HG02678 (cell line): Measurements from ENCODE around the gene EMILIN3.
"Not testable (repeated sequence)": the region's sequence is repeated elsewhere in the genome, so short reads cannot be mapped to it uniquely, and the experiment has no call there.

Source experiments
- ATAC-seq: cut with Tn5 transposase; IDR thresholded peaks from one replicate; pipeline ENCODE4 v1.9.1; 2021; ENCODE audit warnings: mild to moderate bottlenecking, moderate library complexity; ENCODE audit not compliant: unreplicated experiment

EMILIN3 gene

GRCh38 chr20:41329435-41330342, 36.9 kb downstream of the EMILIN3 start:
- ATAC-seq, result peak; percentile 69

DNA sequence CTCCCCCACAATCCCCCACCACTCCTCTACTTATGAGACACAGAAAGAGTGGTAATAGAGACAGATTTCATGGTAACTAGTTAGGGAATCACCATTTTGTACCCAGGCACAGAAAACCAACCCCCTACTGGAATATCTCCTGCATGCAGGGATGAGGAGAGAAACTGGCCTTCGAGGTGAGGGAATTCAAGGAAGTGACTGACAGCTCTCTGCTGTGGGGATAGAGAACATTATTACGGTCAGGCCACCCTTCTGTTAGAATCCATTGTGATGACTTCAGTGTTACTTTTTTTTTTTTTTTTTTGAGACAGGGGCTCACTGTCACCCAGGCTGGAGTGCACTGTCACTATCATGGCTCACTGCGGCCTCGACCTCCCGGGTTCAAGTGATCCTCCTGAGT, 39.4 kb downstream of the EMILIN3 start:
- ATAC-seq, result no peak

- ATAC-seq, result no peak
Measured at GRCh38 chr20:41320976-41321375, 45.6 kb downstream of the EMILIN3 start.

GRCh38 chr20:41320441-41320840, 46.2 kb downstream of the EMILIN3 start:
- ATAC-seq, result no peak

GRCh38 chr20:41318271-41318649, 48.4 kb downstream of the EMILIN3 start:
- ATAC-seq, result no peak

DNA sequence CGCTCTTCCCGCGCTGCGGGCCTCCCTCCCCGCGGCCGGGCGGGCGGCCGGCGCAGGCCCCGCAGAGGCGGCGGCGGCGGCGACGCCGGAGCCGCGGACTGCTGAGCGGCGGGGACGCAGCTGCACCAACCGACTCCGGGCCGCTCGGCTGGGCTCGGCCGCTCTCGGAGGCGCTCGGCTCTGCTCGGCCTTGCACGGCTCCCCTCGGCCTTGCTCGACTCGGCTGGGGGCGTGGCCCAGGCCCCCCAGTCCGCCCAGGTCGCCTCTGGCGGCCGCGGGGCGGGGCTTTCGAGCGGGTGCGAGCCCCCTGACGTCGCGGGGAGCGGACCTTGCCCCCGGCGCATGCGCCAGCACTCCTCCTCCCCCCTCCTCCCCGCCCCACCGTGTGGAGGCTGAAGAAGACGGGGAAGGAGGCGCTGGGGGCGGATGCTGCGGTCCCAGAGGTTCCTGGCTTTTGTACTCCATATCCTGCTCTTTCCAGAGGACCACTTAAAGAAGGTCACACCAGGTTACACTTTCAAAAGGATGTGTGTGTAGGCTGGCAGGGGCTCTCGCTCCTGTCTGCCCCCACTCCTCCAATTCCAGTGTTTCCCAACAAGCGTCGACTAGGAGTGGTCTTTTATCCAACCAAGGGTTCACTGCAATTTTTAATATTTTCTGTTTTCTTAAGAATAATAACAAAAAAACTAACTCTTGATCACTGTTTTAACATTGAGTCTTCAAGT, 48.9 kb downstream of the EMILIN3 start, which contains the start of gene ZHX3:
Gene ZHX3 (minus strand): TSS at position 186 of the 725 bp plus-strand sequence. CDS start 112,815 bp downstream, outside the sequence.
- ATAC-seq, result peak; percentile 99

GRCh38 chr20:41316602-41317545, 49.7 kb downstream of the EMILIN3 start:
- ATAC-seq, result peak; percentile 50

DNA sequence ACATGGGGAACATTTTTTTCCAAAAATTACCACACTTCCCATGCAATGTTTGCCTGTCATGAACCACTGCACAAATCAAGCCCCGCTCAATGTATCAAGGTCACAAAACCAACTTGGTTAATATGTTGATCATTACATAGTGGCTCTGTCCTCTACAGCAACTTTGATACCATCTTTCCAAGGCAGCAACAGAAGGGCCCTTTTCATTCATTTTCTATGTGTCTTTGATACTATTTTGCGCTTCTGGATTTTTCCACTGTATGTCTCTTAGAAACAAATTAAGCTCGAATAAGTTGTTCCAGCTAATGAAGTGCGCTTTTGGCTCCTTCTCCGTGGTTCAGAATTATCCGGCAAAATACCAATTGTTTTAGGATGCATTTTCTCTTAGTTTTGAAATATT, 50.6 kb downstream of the EMILIN3 start:
- ATAC-seq, result no peak

DNA sequence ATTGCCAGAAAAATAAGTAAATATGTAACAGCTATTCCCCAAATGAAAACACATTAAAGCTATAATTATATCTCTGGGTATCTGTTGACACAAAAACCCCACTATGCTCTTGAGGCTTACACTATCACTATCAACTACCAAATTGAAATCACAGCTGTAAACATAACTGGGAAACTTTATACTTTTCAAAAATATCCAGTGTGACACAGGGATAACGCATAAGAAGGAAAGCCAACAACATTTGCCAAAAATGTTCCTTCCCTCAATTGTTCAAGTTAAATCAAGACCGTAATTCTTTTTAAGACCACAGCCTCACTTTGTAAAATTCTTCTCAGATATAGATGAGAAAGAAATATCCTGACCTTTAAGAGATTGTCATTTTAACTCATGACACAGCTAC, 52.2 kb downstream of the EMILIN3 start:
- no peak for ATAC-seq

- not testable (repeated sequence) for ATAC-seq
Measured at GRCh38 chr20:41312009-41312408, 54.6 kb downstream of the EMILIN3 start.
